Ramos (cell line): ENCODE data around the gene LSR.
"Not testable (repeated sequence)": the region's sequence is repeated elsewhere in the genome, so short reads cannot be mapped to it uniquely, and the experiment has no call there.

Experiments
- in situ Hi-C: fragments of 300-500 bp; cut with MboI; formaldehyde crosslinking; loops from one replicate; pipeline ENCODE4 v1.14.3; 2022; ENCODE audit warnings: low sequenced_read_pairs; ENCODE audit not compliant: unreplicated experiment

The LSR gene

GRCh38 chr19:35279985-35280821, 31.4 kb downstream of the LSR start:
- in situ Hi-C loops, result no loop called here

GRCh38 chr19:35281303-35281702, 32.5 kb downstream of the LSR start:
- in situ Hi-C loops, result no loop called here

- in situ Hi-C loops, result no loop called here
These were observed 35.6 kb downstream of the LSR start for GRCh38 chr19:35284153-35285094.

- in situ Hi-C loops, result no loop called here
These were observed 36.3 kb downstream of the LSR start for GRCh38 chr19:35285095-35285449.

GRCh38 chr19:35285465-35285864, 36.7 kb downstream of the LSR start:
- in situ Hi-C loops, result not testable (repeated sequence)

GRCh38 chr19:35286101-35286500, 37.3 kb downstream of the LSR start:
- in situ Hi-C loops, result not testable (repeated sequence)

GRCh38 chr19:35287713-35288112, 38.9 kb downstream of the LSR start:
- in situ Hi-C loops, result no loop called here

- in situ Hi-C loops, result no loop called here
These were observed 39.5 kb downstream of the LSR start for GRCh38 chr19:35288331-35288730.

GRCh38 chr19:35288906-35289305, 40.1 kb downstream of the LSR start:
- in situ Hi-C loops, result no loop called here

GRCh38 chr19:35290381-35291127, 41.8 kb downstream of the LSR start:
- in situ Hi-C loops, result no loop called here

GRCh38 chr19:35291259-35291658, 42.5 kb downstream of the LSR start:
- in situ Hi-C loops, result no loop called here

GRCh38 chr19:35291916-35292315, 43.1 kb downstream of the LSR start, which contains the start of gene MAG:
Gene MAG (plus strand): TSS chr19:35292161. CDS start chr19:35295409, 3,248 bp downstream.
- in situ Hi-C loops, result no loop called here

GRCh38 chr19:35292421-35293362, 43.9 kb downstream of the LSR start:
- in situ Hi-C loops, result no loop called here

- in situ Hi-C loops, result no loop called here
These were observed 44.5 kb downstream of the LSR start for GRCh38 chr19:35293363-35293739.

GRCh38 chr19:35293808-35294207, 45.0 kb downstream of the LSR start:
- in situ Hi-C loops, result no loop called here

- in situ Hi-C loops, result no loop called here
These were observed 45.5 kb downstream of the LSR start for GRCh38 chr19:35294328-35294727.

GRCh38 chr19:35294859-35295791, 46.3 kb downstream of the LSR start:
- in situ Hi-C loops, result no loop called here

- in situ Hi-C loops, result no loop called here
These were observed 47.1 kb downstream of the LSR start for GRCh38 chr19:35295792-35296462.
